GM13977 (cell line): ENCODE measurements around the gene SLC15A1.
A peak's percentile ranks its signal among the peaks of the same experiment; 100 is the strongest.

ENCODE experiments used
- DNase-seq: peaks from one replicate; pipeline ENCODE4 v3.0.0; 2012; ENCODE audit warnings: low spot score
- CTCF ChIP-seq: IDR thresholded peaks from 2 replicates; pipeline ENCODE4 v1.5.1; 2012; ENCODE audit warnings: mild to moderate bottlenecking, control low read depth; ENCODE audit not compliant: insufficient read depth; ENCODE audit errors: extremely low read depth, missing control alignments
- in situ Hi-C: fragments of 300-500 bp; cut with MboI; formaldehyde crosslinking; loops from one replicate; pipeline ENCODE4 v1.12.0; 2022; ENCODE audit warnings: low sequenced_read_pairs, low pct_unique_long_range_greater_than_20kb, mixed read lengths, inconsistent platforms; ENCODE audit not compliant: unreplicated experiment

Gene SLC15A1

GRCh38 chr13:98675066-98675465, 77.4 kb downstream of the SLC15A1 start:
- DNase-seq, result no peak
- TF ChIP-seq CTCF, result no peak
- in situ Hi-C loops, result no loop called here

- in situ Hi-C loops, result loop anchor here (25.0 kb wide), 1 partner anchor 811 kb away; no protein-coding TSS in a partner anchor
- peak; percentile 86 for TF ChIP-seq CTCF
- DNase-seq, result peak; percentile 78
These were observed 79.4 kb downstream of the SLC15A1 start for GRCh38 chr13:98672947-98673613.

GRCh38 chr13:98668155-98668554, 84.3 kb downstream of the SLC15A1 start:
- DNase-seq, result no peak
- no peak for TF ChIP-seq CTCF
- in situ Hi-C loops, result loop anchor here (25.0 kb wide), 1 partner anchor 806 kb away; no protein-coding TSS in a partner anchor

- no peak for TF ChIP-seq CTCF
- in situ Hi-C loops, result loop anchor here (25.0 kb wide), 1 partner anchor 803 kb away; no protein-coding TSS in a partner anchor
These were observed 86.9 kb downstream of the SLC15A1 start for GRCh38 chr13:98665638-98665995.

GRCh38 chr13:98664924-98665637, 87.4 kb downstream of the SLC15A1 start:
- TF ChIP-seq CTCF, result no peak
- in situ Hi-C loops, result loop anchor here (25.0 kb wide), 1 partner anchor 803 kb away; no protein-coding TSS in a partner anchor

More at GRCh38 chr13:98665638-98665995, 86.9 kb downstream of the SLC15A1 start:
- DNase-seq, result no peak

GRCh38 chr13:98664510-98664909, 88.0 kb downstream of the SLC15A1 start:
- no peak for DNase-seq
- TF ChIP-seq CTCF, result no peak
- in situ Hi-C loops, result loop anchor here (25.0 kb wide), 1 partner anchor 802 kb away; no protein-coding TSS in a partner anchor

More at GRCh38 chr13:98664924-98665637, 87.4 kb downstream of the SLC15A1 start:
- no peak for DNase-seq
